SKM-1 treated with dmso at 0.1 percent for 144 hours (cell line): ENCODE measurements around the gene AFF1.
A peak's percentile ranks its signal among the peaks of the same experiment; 100 is the strongest.

ENCODE experiments used
- DNase-seq: peaks from one replicate; lab custom pipeline; 2025; ENCODE audit not compliant: unreplicated experiment; lab: John Stamatoyannopoulos, UW

AFF1 gene

GRCh38 chr4:86918539-86919072 is 16.2 kb upstream of the AFF1 start:
- no peak for DNase-seq

- DNase-seq, result no peak
These were observed 15.1 kb upstream of the AFF1 start for GRCh38 chr4:86919561-86920223.

GRCh38 chr4:86921608-86922252 is 13.1 kb upstream of the AFF1 start:
- no peak for DNase-seq

DNA sequence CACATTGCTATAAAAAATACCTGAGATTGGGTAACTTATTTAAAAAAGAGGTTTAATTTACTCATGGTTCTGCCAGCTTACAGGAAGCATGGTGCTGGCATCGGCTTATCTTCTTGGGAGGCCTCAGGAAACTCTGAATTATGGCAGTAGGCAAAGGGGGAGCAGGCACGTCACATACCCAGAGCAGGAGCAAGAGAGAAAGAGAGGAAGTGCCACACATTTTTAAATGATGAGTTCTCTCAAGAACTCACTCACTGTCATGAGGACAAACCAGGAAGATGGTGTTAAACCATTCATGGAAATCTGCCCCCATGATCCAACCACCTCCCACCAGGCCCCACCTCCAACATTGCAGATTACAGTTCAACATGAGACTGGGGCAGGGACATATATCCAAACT is 10.0 kb upstream of the AFF1 start:
- DNase-seq, result no peak

GRCh38 chr4:86926435-86927086 is 8.2 kb upstream of the AFF1 start:
- DNase-seq, result no peak

GRCh38 chr4:86927843-86928395 is 6.9 kb upstream of the AFF1 start:
- DNase-seq, result no peak

GRCh38 chr4:86928400-86929255 is 6.2 kb upstream of the AFF1 start:
- peak; percentile 32 for DNase-seq

GRCh38 chr4:86934147-86934770 is 552 bp upstream of the AFF1 start:
- no peak for DNase-seq

GRCh38 chr4:86935566-86935852 is 698 bp downstream of the AFF1 start:
- DNase-seq, result no peak

DNA sequence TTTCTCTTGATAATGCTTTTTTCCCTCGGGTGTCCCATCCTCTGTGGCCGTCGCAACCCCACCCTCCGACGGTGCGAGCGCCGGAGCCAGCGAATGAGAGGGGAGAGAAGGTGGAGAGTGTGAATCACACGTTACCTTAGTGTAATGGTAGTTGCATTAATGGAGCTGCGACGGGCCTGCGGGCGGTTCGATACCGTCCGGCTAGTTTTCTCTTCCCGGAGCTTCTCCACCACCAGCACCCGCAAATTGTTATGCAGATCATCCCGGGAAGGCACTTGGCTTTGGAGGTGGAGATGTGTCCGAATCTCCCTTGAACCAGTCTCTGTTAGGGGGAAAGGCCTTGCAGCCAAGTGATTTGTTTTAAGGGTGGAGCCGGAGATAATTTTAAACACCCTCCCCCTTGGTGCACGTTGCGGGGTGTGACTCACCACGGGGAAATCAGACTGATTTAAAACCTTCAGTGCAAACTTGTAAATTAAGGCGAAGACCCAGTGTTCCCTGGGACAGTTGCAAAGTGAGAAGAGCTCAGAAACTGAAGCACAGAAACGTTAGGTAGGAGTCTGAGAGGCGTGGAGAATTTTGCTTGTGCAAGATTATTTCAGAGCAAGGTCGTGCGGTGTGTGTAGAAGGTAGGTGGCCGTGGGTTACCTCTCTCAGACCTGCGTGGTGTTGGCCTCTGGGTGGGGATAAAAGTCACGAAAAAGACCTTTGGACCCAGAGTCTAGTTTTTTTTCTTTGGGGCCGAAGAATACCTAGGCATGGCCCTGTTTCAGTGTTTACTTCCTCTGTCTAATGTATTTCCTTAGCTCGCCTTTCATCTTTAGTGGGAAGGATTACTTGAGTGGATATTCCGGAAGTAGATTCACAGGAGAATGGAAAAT is 1.3 kb downstream of the AFF1 start:
- peak; percentile 70 for DNase-seq

- no peak for DNase-seq
These were observed 4.1 kb downstream of the AFF1 start for GRCh38 chr4:86938771-86939520.

- no peak for DNase-seq
These were observed 5.1 kb downstream of the AFF1 start for GRCh38 chr4:86939729-86940575.

DNA sequence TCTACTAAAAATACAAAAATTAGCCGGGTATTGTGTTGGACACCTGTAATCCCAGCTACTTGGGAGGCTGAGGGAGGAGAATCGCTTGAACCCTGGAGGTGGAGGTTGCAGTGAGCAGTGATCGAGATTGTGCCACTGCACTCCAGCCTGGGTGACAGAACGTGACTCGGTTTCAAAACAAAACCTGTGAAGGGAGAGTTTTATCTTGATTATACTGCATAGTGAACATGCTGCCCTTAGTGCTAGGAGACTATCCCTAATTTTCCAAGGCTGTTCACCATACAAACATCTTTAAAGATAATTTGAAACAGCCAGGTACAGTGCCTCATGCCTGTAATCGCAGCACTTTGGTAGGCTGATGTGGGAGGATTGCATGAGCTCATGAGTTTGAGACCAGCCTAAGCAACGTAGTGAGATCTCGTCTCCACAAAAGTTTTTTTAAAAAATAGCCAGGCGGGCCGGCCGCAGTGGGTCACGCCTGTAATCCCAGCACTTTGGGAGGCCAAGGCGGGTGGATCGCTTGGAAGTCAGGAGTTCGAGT is 6.2 kb downstream of the AFF1 start:
- DNase-seq, result no peak

- DNase-seq, result no peak
These were observed 7.4 kb downstream of the AFF1 start for GRCh38 chr4:86942185-86942666.

DNA sequence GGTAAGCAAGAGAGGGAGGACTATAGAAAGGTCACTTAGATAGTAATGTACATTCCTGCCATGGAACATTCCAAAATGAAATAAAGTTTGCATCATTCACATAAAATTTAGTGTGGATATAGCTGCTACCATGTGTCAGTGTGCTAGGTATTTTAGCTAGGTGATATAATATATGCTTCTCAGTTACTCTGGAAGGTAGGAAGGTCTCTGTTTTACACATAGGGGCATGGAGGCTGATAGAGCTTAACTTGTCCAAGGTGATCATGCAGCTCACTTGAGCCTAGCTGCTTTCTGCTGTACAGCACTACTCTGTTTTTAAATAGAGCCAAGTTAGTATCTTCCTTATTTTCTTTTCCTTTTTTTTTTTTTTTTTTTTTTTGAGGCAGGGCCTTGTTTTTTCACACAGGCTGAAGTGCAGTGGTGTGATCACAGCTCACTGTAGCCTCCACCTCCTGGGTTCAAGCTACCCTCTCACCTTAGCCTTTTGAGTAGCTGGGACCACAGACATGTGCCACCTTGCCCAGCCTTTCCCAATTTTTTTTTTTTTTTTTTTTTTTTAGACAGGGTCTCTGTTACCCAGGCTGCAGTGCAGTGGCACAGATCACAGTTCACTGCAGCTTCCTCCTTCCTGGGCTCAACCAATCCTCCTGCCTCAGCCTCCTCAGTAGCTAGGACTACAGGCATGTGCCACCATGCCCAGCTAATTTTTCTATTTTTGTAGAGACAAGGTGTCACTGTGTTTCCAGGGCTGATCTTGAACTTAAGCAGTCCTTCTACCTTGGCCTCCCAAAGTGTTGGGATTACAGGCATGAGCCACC is 10.4 kb downstream of the AFF1 start:
- no peak for DNase-seq

- no peak for DNase-seq
These were observed 12.2 kb downstream of the AFF1 start for GRCh38 chr4:86946868-86947500.
